CD14-positive monocyte (primary cell): ENCODE data around the gene ATXN1. TPM values are rescaled to one million over a fixed set of nuclear protein-coding genes. Genes with fewer than 3 reads are reported as not detected.

Source experiments
- DNase-seq, 3 donors: peaks; one replicate each; pipeline ENCODE4 v3.0.0-alpha.2; 2011 to 2022
- H2AFZ ChIP-seq: 2 replicates; pipeline ENCODE4 v1.6.0; 2012; ENCODE audit warnings: mild to moderate bottlenecking, low read depth, low read length, inconsistent platforms; ENCODE audit not compliant: insufficient read depth, poor library complexity, severe bottlenecking
- H3K27ac ChIP-seq, 2 donors: 1 replicate in 1 of 2; 2 replicates in 1 of 2; pipeline ENCODE4 v1.5.1; 2012 to 2013; ENCODE audit warnings: low read length in 2 of 2, control low read depth in 1 of 2, inconsistent platforms in 1 of 2, low read depth in 1 of 2, mild to moderate bottlenecking in 1 of 2
- H3K27me3 ChIP-seq, 2 donors: one replicate each; pipeline versions ENCODE4 v1.6.0 to v1.6.1; 2011 to 2013; ENCODE audit warnings: low read length in 2 of 2; ENCODE audit not compliant: control insufficient read depth in 2 of 2, insufficient read depth in 2 of 2
- H3K36me3 ChIP-seq, 2 donors: replicated peaks in 1 of 2; 1 replicate in 1 of 2; 2 replicates in 1 of 2; pipeline versions ENCODE4 v1.5.1 to v1.6.1; 2012 to 2013; ENCODE audit warnings: low read length in 2 of 2, control low read depth in 1 of 2, inconsistent platforms in 1 of 2, mild to moderate bottlenecking in 1 of 2; ENCODE audit not compliant: insufficient read depth in 2 of 2, control insufficient read depth in 1 of 2
- H3K4me1 ChIP-seq, 2 donors: 1 replicate in 1 of 2; 2 replicates in 1 of 2; pipeline versions ENCODE4 v1.5.1 to v1.6.1; 2012 to 2013; ENCODE audit warnings: low read length in 2 of 2, control low read depth in 1 of 2, inconsistent platforms in 1 of 2, mild to moderate bottlenecking in 1 of 2, moderate library complexity in 1 of 2; ENCODE audit not compliant: insufficient read depth in 2 of 2, control insufficient read depth in 1 of 2
- H3K4me2 ChIP-seq: replicated peaks from 2 replicates; pipeline ENCODE3; 2012; ENCODE audit warnings: low read length, moderate library complexity, mild to moderate bottlenecking; ENCODE audit not compliant: poor library complexity, severe bottlenecking; ENCODE audit errors: extremely low read depth
- H3K4me3 ChIP-seq, 3 experiments: fragments of 200-600 bp in 1 of 3; sonication (generic) in 1 of 3; replicated peaks in 1 of 3; 1 replicate in 2 of 3; 2 replicates in 1 of 3; pipeline ENCODE4 v1.5.1; 2011 to 2013; ENCODE audit warnings: low read length in 3 of 3, mild to moderate bottlenecking in 3 of 3, control low read depth in 2 of 3, low read depth in 2 of 3, inconsistent platforms in 1 of 3, moderate library complexity in 1 of 3
- H3K79me2 ChIP-seq: 2 replicates; pipeline ENCODE4 v1.6.0; 2012; ENCODE audit warnings: mild to moderate bottlenecking, control low read depth, inconsistent platforms, low read length, moderate library complexity; ENCODE audit not compliant: insufficient read depth
- H3K9ac ChIP-seq: 2 replicates; pipeline ENCODE4 v1.6.0; 2017; ENCODE audit warnings: low read length, mild to moderate bottlenecking; ENCODE audit not compliant: insufficient read depth, poor library complexity, severe bottlenecking
- H3K9me3 ChIP-seq, 2 donors: replicated peaks in 1 of 2; 1 replicate in 1 of 2; 2 replicates in 1 of 2; pipeline versions ENCODE4 v1.5.1 to v1.6.1; 2012 to 2013; ENCODE audit warnings: low read length in 2 of 2, control low read depth in 1 of 2; ENCODE audit not compliant: control insufficient read depth in 1 of 2, insufficient read depth in 1 of 2
- H4K20me1 ChIP-seq: 2 replicates; pipeline ENCODE4 v1.6.0; 2012; ENCODE audit warnings: mild to moderate bottlenecking, low read length, control low read depth, moderate library complexity; ENCODE audit not compliant: insufficient read depth
- H3K27ac Mint-ChIP-seq, 7 donors: one replicate each; pipeline ENCODE4 v1.8.0; 2020; ENCODE audit warnings: mild to moderate bottlenecking in 7 of 7, mixed read lengths in 7 of 7, moderate library complexity in 6 of 7, inconsistent platforms in 2 of 7
- H3K27me3 Mint-ChIP-seq, 3 donors: one replicate each; pipeline ENCODE4 v1.8.0; 2021 to 2022; ENCODE audit warnings: low read depth in 3 of 3, mild to moderate bottlenecking in 3 of 3, mixed read lengths in 3 of 3, moderate library complexity in 3 of 3, inconsistent platforms in 1 of 3
- H3K36me3 Mint-ChIP-seq, 2 donors: one replicate each; pipeline ENCODE4 v1.8.0; 2020; ENCODE audit warnings: mixed read lengths in 2 of 2, inconsistent platforms in 1 of 2, mild to moderate bottlenecking in 1 of 2
- H3K4me1 Mint-ChIP-seq: one replicate; pipeline ENCODE4 v1.8.0; 2020; ENCODE audit warnings: mild to moderate bottlenecking, mixed read lengths
- H3K4me3 Mint-ChIP-seq, 2 donors: one replicate each; pipeline ENCODE4 v1.8.0; 2020; ENCODE audit warnings: mild to moderate bottlenecking in 2 of 2, mixed read lengths in 2 of 2, moderate library complexity in 1 of 2
- H3K9me3 Mint-ChIP-seq, 7 donors: one replicate each; pipeline ENCODE4 v1.8.0; 2020 to 2022; ENCODE audit warnings: mixed read lengths in 7 of 7, mild to moderate bottlenecking in 6 of 7, moderate library complexity in 6 of 7, inconsistent platforms in 2 of 7
- WGBS: methylation state at CpG from one replicate; pipeline ENCODE4 v1.1.5; 2013; ENCODE audit warnings: missing lambda C conversion rate; ENCODE audit not compliant: insufficient coverage; 5-methylcytosine and 5-hydroxymethylcytosine counted together
- intact Hi-C, 2 donors: fragments of 100-400 bp; cut with micrococcal nuclease; formaldehyde crosslinking; loops; one replicate each; pipeline versions ENCODE4 v1.15.0 to v1.15.1; 2023
- polyA plus RNA-seq, 3 donors: library from polyadenylated mRNA; depleted of rRNA in 1 of 3; unstranded in 2 of 3; stranded (reverse) in 1 of 3; fragments of 300-500 nt in 2 of 3; fragments of >200 nt in 1 of 3; fragmentation: Illumina TruSeq in 2 of 3; gene quantifications; 1 replicate in 2 of 3; 2 replicates in 1 of 3; pipeline ENCODE4 v1.2.3, GENCODE V29; 2012 to 2021
- TF ChIP-seq, protein P1 (sequence below): fragments of 200-600 bp; IDR thresholded peaks from one replicate; pipeline ENCODE4 v1.8.0; 2022; ENCODE audit warnings: antibody characterized with exemption, mild to moderate bottlenecking

Gene ATXN1
- polyA plus RNA-seq, 3 donors: 8.8 to 19.1 (median 10.9) TPM

DNA sequence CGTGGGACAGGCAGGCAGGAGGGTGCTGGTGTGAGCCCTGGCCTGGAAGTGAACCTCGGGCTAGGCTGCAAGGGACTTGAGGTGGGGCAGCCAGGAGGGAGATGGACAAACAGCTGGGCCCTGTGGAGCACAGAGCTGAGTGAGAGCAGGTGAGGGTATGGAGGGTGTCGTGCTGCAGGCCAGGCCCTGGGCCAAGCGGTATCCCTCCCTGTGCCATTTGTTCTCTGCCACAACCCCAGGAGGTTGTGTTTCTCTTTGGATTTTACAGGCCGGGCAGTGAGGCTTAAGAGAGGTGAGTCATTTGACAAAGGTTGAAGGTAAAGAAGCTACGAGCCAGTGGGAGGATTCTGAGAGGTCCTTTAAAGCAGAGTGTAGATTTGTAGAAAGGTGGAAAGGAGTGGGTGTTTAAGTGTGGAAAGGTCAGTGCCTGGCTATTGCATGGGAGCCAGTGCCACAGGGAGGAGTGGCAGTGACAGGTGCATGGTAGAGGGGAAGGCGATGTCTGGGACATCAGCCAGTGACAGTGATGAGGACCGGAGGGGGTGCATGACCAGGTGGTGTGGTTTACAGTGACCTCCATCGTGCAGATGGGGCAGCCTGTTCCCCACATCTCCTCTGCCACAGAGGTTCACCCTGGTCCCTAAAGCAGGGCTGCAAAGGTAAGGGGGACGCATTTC lies 483.1 kb downstream of the ATXN1 start:
- no peaks in the 10 kb centered on the region for H3K79me2 ChIP-seq
- H3K36me3 Mint-ChIP-seq: no peaks in the 10 kb centered on the region
- no peaks in the 10 kb centered on the region for H3K9me3 ChIP-seq
- no peak overlapping the region for H2AFZ ChIP-seq
- H3K27ac ChIP-seq: no peak overlapping the region
- TF ChIP-seq, protein P1, sequence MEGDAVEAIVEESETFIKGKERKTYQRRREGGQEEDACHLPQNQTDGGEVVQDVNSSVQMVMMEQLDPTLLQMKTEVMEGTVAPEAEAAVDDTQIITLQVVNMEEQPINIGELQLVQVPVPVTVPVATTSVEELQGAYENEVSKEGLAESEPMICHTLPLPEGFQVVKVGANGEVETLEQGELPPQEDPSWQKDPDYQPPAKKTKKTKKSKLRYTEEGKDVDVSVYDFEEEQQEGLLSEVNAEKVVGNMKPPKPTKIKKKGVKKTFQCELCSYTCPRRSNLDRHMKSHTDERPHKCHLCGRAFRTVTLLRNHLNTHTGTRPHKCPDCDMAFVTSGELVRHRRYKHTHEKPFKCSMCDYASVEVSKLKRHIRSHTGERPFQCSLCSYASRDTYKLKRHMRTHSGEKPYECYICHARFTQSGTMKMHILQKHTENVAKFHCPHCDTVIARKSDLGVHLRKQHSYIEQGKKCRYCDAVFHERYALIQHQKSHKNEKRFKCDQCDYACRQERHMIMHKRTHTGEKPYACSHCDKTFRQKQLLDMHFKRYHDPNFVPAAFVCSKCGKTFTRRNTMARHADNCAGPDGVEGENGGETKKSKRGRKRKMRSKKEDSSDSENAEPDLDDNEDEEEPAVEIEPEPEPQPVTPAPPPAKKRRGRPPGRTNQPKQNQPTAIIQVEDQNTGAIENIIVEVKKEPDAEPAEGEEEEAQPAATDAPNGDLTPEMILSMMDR: no peak
- 98% methylated on average over 6 of the region's 10 CpGs for WGBS
- H3K4me1 ChIP-seq: no peaks in the 10 kb centered on the region
- H3K27me3 Mint-ChIP-seq: peaks cover 0 to 7% (median 2%) of the 10 kb centered on the region in 3 donors
- H3K4me1 Mint-ChIP-seq: no peaks in the 10 kb centered on the region
- H3K4me3 Mint-ChIP-seq: no peak overlapping the region
- H3K4me3 ChIP-seq: no peak overlapping the region
- intact Hi-C loops: no loop called here
- H3K9me3 Mint-ChIP-seq: no peaks in the 10 kb centered on the region
- H3K27ac Mint-ChIP-seq: no peak overlapping the region
- no peak overlapping the region for H3K9ac ChIP-seq
- H3K36me3 ChIP-seq: no peaks in the 10 kb centered on the region
- no peak for DNase-seq
- H3K27me3 ChIP-seq: no peaks in the 10 kb centered on the region
- no peak overlapping the region for H3K4me2 ChIP-seq
- no peaks in the 10 kb centered on the region for H4K20me1 ChIP-seq

DNA sequence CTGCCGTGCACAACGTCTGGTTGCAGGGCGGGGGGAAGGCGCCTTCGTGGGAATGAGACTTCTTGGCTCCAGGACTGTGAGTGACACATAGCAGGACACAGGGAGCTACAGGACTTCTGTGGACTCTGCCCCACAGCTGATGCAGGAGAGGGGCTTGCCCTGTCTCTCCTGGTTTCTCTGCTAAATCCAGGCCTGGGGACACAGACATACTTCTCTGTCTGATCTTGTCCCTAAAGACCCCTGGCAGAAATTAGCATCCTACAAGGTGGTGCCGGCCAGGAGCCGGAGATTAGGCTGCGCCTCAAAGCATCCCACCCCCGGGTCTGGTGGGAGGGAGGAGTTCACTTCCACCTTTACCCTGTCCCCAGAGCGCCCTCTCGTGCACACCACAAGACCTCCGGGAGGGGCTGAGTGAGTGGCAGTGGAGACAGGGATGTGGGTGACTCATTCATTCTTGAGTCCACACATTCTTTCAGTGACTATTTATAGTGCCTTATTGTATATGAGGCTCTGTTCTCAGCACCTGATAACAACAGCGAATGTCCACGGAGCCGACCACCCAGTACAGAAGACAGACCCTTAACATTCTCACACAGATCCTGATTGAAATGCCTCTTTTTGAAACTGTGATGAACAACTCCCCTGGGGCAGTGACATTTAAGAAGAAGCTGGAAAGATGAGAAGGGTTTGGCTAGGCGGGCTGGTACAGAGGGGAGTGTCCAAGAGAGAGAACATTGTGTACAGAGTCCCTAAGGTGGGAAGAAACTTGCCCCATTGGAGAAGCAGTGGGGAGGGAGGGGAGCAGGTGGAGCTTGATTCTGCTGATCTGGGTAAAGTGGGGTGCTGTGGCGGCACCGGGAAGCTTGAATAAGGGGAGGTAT lies 483.9 kb downstream of the ATXN1 start:
- Histone ChIP-seq H3K4me1 (no peaks in the 10 kb centered on the region), H3K79me2 (no peaks in the 10 kb centered on the region), H3K9ac (no peak overlapping the region), H3K4me3 (no peak overlapping the region), H2AFZ (no peak overlapping the region), H4K20me1 (no peaks in the 10 kb centered on the region), H3K27ac (no peak overlapping the region), H3K9me3 (no peaks in the 10 kb centered on the region), H3K4me2 (no peak overlapping the region), H3K27me3 (no peaks in the 10 kb centered on the region), H3K36me3 (no peaks in the 10 kb centered on the region)
- H3K36me3 Mint-ChIP-seq: no peaks in the 10 kb centered on the region
- TF ChIP-seq, protein P1: no peak
- WGBS: 95% methylated on average over 8 of the region's 18 CpGs
- H3K4me3 Mint-ChIP-seq: no peak overlapping the region
- H3K27ac Mint-ChIP-seq: peak overlapping the region in 2 of 7 donors; percentile 2 to 11
- no peaks in the 10 kb centered on the region for H3K4me1 Mint-ChIP-seq
- intact Hi-C loops: no loop called here
- H3K27me3 Mint-ChIP-seq: peaks cover 0 to 7% (median 2%) of the 10 kb centered on the region in 3 donors
- H3K9me3 Mint-ChIP-seq: no peaks in the 10 kb centered on the region
- peak in 1 of 3 donors; percentile 44 for DNase-seq
